Fibroblast of skin of right quadriceps (primary cell): ENCODE measurements around the gene C2orf42.
"Not testable (repeated sequence)": the region's sequence is repeated elsewhere in the genome, so short reads cannot be mapped to it uniquely, and the experiment has no call there.

Experiments used
- DNase-seq: peaks from one replicate; pipeline ENCODE4 v3.0.0-alpha.2; 2013

Gene C2orf42

DNA sequence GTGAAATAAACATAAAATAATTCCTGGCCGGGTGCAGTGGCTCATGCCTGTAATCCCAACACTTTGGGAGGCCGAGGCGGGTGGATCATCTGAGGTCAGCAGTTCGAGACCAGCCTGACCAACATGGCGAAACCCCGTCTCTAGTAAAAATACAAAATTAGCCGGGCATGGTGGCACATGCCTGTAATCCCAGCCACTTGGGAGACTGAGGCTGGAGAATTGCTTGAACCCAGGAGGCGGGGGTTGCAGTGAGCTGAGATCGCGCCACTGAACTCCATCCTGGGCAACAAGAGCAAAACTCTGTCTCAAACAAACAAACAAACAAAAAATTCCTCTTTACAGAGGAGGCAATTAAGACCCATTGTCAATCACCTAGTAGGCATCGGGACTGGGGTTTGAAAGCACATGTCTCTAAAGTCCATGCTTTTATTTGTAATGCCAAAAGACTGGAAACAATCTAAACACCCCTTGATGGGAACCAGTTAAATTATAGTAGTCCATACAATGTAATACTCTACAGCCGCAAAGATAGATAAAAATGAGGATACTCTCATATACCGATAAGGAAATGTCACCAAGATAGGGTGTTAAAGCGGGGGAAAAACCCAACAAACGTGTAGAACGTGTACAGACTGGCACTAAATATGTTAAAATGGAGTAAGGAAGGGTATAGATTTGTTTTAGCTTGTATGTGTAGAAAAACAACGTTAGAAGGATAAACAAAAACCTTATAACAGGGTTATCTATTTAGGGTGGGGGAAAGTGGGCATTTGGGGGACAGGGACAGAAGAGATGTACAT is 59.3 kb downstream of the C2orf42 start:
- DNase-seq, result not testable (repeated sequence)

DNA sequence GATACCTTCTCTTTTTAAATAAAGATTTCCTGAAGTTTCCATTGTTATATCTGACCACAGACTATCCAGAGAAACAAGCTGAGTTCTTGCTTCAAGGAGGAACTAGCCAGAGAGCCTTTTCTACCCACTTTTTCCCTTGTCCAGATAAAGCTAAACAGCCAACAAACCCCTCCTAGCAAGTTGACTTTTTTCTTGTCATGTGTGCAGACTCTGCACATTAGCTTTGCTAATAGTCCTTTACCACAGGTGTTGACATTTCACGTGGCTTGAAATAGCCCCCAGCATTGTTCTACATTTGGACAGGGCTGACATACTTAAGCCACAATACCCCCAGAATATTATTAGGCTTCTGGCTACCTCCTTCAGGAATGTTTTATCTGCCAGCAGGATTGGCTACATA is 62.8 kb downstream of the C2orf42 start:
- no peak for DNase-seq

DNA sequence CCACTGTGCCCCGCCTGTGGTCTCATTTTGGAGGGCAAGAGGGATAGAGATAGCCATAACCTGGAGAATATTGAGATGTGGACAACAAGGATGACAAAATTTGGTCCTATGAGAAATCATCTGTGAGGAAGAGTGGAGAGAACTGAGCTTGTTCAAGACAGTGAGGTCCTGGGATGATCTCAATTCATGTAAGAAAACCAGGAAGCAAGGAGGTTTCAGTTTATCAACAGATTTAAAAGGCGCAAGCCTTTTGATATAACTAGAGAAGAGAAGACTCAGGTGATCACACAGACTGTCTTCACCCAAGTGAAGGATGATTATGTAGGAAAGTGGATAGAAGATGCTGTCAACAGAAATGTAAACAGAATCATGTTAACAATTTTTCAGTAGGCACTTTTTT is 64.4 kb downstream of the C2orf42 start:
- DNase-seq, result no peak

GRCh38 chr2:70125498-70125898 is 65.3 kb downstream of the C2orf42 start:
- DNase-seq, result no peak

- DNase-seq, result peak; percentile 57
These were observed 65.8 kb downstream of the C2orf42 start for GRCh38 chr2:70124983-70125480.

GRCh38 chr2:70123829-70124116 is 67.0 kb downstream of the C2orf42 start:
- no peak for DNase-seq

GRCh38 chr2:70123051-70123828 is 67.6 kb downstream of the C2orf42 start:
- peak; percentile 78 for DNase-seq

- DNase-seq, result no peak
These were observed 68.3 kb downstream of the C2orf42 start for GRCh38 chr2:70122470-70122869.

- no peak for DNase-seq
These were observed 69.0 kb downstream of the C2orf42 start for GRCh38 chr2:70121627-70122372.

GRCh38 chr2:70118798-70119454 is 71.9 kb downstream of the C2orf42 start:
- no peak for DNase-seq

GRCh38 chr2:70116936-70117552 is 73.8 kb downstream of the C2orf42 start:
- DNase-seq, result no peak

GRCh38 chr2:70115646-70116442 is 75.0 kb downstream of the C2orf42 start:
- DNase-seq, result no peak

- no peak for DNase-seq
These were observed 77.3 kb downstream of the C2orf42 start for GRCh38 chr2:70113359-70114070.

- peak; percentile 92 for DNase-seq
These were observed 78.8 kb downstream of the C2orf42 start for GRCh38 chr2:70111752-70112591.

DNA sequence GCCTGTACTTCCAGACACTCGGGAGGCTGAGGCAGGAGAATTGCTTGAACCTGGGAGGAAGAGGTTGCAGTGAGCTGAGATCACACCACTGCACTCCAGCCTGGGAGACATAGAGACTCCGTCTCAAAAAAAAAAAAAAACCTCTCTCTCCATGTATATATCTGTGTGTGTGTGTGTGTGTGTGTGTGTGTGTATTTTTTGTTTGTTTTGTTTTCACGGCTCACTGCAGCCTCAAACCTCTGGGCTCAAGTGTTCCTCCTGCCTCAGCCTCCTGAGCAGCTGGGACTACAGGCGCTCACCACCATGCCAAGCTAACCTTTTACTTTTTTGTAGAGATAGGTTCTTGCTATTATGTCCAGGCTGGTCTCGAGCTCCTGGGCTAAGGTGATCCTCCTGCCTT is 80.4 kb downstream of the C2orf42 start:
- DNase-seq, result not testable (repeated sequence)

GRCh38 chr2:70106138-70106537 is 84.7 kb downstream of the C2orf42 start:
- not testable (repeated sequence) for DNase-seq

GRCh38 chr2:70104231-70105111 is 86.3 kb downstream of the C2orf42 start:
- DNase-seq, result peak; percentile 84

DNA sequence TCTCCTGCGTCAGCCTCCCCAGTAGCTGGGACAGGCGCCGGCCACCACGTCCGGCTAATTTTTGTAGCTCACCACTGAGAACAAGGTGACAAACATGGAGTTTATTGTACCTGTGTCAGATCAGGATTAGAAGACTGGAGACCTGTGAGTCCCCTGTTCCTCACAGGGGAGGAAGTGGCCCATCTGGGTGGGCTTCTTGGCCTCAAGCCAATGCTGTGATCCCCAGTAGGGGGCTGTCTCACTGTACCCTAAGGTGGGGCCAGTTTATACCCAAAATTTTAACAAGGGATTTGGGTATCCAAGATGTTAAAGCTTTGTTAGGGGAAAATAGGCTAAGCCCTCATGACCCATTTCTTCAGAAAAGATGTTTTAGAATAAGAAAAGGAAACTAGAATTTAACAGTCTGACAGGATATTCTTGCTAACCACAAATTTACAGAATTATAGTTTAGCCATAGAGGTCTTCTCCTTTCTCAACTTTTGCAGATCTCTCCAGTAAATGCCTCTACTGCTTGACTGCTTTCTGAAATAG is 87.2 kb downstream of the C2orf42 start:
- no peak for DNase-seq
